CD4-positive, alpha-beta T cell treated with Interleukin-15 for 4 hours (primary cell): ENCODE measurements around the gene UTRN.

Source experiments
- DNase-seq: peaks from one replicate; pipeline ENCODE4 v3.0.0-alpha.2; 2020; ENCODE audit warnings: low spot score

The UTRN gene

DNA sequence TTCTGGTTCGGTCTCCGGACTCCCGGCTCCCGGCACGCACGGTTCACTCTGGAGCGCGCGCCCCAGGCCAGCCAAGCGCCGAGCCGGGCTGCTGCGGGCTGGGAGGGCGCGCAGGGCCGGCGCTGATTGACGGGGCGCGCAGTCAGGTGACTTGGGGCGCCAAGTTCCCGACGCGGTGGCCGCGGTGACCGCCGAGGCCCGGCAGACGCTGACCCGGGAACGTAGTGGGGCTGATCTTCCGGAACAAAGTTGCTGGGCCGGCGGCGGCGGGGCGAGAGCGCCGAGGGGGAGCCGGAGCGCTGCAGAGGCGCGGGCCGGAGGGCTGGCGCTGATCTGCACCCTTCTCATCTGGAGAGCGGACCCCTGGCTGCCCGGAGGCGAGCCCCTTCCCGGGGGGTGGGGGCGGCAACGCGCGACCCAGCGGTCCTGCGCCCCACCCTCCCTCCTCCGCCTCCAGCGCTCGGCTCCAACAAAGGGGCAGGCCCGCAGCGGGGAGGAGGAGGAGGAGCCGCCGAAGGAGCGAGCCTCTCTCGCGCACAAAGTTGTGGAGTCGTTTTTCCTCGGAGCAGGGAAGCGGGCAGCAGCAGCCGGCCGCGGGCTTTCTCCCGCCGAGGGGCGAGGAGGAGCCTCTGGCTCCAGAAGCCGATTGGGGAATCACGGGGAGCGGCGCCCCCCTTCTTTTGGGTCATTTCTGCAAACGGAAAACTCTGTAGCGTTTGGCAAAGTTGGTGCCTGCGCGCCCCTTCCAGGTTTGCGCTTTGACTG, at the start of gene UTRN:
Gene UTRN, plus strand, starts transcription at position 553 of the 765 bp plus-strand sequence. CDS start 6,494 bp downstream, outside the sequence.
- DNase-seq = peak; percentile 27

DNA sequence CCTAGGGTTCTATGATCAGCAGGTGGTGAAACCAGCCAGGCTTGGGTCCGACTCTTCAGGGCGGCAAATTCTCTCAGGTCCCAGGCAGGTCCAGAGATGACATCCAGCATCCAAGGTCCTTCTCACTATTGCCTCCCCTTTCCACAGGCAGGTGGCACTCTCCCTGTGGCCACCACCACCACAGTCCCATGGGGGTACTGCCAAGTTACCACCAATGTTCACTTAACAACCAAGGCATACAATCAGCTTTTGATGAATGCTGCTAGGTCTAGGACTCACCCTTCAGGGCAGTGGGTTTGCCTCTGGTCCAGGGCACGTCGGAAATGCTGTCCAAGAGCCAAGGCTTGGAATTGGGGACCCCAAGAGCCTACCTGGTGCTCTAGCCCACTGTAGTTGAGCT, 40.4 kb upstream of the UTRN start:
- DNase-seq = no peak

GRCh38 chr6:144246988-144247387, 38.1 kb upstream of the UTRN start:
- no peak for DNase-seq

GRCh38 chr6:144248003-144248402, 37.1 kb upstream of the UTRN start:
- no peak for DNase-seq

- DNase-seq = no peak
Observed at GRCh38 chr6:144248476-144249301, 36.4 kb upstream of the UTRN start.

DNA sequence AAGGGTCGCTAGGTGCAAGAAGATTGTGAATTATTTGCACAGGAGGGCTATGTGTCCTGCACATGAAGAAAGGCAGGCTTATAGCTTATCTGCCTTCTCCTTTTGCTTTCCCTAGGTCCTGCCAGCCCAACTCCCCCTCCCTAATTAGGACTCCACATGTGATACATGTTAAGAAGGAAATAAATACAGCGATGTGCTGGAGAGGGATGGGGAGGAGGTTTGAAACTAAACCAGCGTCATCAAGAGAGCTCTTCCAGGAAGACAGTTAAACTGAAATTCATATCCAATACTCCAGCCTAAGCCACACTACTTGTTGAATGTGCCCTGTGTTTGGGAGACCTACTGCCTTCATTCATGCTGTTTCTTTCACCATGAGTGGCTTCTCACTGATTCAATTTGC, 34.9 kb upstream of the UTRN start:
- no peak for DNase-seq

- no peak for DNase-seq
Observed at GRCh38 chr6:144252259-144252658, 32.9 kb upstream of the UTRN start.

GRCh38 chr6:144259986-144260385, 25.1 kb upstream of the UTRN start:
- DNase-seq = no peak

GRCh38 chr6:144262470-144263369, 22.4 kb upstream of the UTRN start:
- DNase-seq = peak; percentile 37

- no peak for DNase-seq
Observed at GRCh38 chr6:144263786-144264185, 21.3 kb upstream of the UTRN start.

- no peak for DNase-seq
Observed at GRCh38 chr6:144264270-144265060, 20.7 kb upstream of the UTRN start.

GRCh38 chr6:144265061-144265357, 20.1 kb upstream of the UTRN start:
- DNase-seq = no peak

GRCh38 chr6:144265390-144265789, 19.7 kb upstream of the UTRN start:
- DNase-seq = no peak

GRCh38 chr6:144266091-144266649, 19.0 kb upstream of the UTRN start:
- DNase-seq = no peak

DNA sequence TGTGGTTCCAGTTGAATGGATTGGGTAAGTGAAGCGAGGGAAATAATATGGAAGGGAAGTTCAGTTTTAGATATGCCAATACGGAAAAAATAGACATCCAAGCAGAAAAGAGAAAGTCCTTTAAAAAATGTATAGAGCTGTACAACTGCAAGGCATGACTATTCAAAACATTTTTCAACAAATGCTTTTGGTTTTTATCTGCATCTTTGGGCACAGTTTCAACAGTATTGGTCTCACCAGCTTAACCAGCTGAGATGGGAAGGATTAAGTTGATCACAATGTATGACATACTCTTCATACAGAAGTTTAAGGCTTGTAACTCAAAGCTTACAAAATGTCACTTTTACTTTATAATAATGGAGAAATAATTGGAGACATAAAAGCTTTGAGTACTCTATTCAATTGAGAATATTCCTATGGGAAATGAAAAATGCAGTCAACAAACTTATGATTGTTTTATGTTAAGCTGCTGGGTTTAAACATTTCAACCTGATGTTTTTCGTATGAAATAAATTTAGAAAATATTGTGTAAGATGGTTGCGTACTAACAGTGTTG, 16.3 kb upstream of the UTRN start:
- no peak for DNase-seq

GRCh38 chr6:144277174-144277573, 8.0 kb upstream of the UTRN start:
- DNase-seq = no peak

GRCh38 chr6:144277605-144278227, 7.4 kb upstream of the UTRN start:
- no peak for DNase-seq

- no peak for DNase-seq
Observed at GRCh38 chr6:144278659-144279314, 6.3 kb upstream of the UTRN start.

- DNase-seq = no peak
Observed at GRCh38 chr6:144279484-144280150, 5.5 kb upstream of the UTRN start.
